Fibroblast of lung (primary cell): ENCODE measurements around the gene EDN2.

Source experiments
- CTCF ChIP-seq, 2 donors: IDR thresholded peaks in 1 of 2; conservative IDR thresholded peaks in 1 of 2; 1 replicate in 1 of 2; 2 replicates in 1 of 2; pipeline ENCODE4 v1.5.1; 2011 to 2012; ENCODE audit warnings: low read length in 2 of 2, control low read depth in 1 of 2, inconsistent platforms in 1 of 2, low read depth in 1 of 2, mild to moderate bottlenecking in 1 of 2
- EZH2 ChIP-seq: IDR thresholded peaks from 2 replicates; pipeline ENCODE4 v1.5.1; 2012; ENCODE audit warnings: low read length, control low read depth, mild to moderate bottlenecking; ENCODE audit errors: missing control alignments

GRCh38 chr1:41500378-41500777 lies 15.9 kb upstream of the EDN2 start:
- no peak for TF ChIP-seq EZH2
- TF ChIP-seq CTCF (conservative IDR thresholded peaks at IDR 0.05 in 1 of 2, IDR thresholded peaks at IDR 0.05 in 1 of 2; ENCODE audit: low read depth in 1 of 2, low read length in 2 of 2): no peak
